NCI-H2107 (cell line): Measurements from ENCODE around the gene MFAP3.
"Not testable (repeated sequence)": the region's sequence is repeated elsewhere in the genome, so short reads cannot be mapped to it uniquely, and the experiment has no call there.

ENCODE experiments used
- DNase-seq: peaks from one replicate; lab custom pipeline; 2025; lab: John Stamatoyannopoulos, UW

The MFAP3 gene

GRCh38 chr5:154053468-154053867 lies 14.7 kb downstream of the MFAP3 start:
- DNase-seq, result no peak

GRCh38 chr5:154055201-154055600 lies 16.4 kb downstream of the MFAP3 start:
- no peak for DNase-seq

GRCh38 chr5:154058055-154059038 lies 19.6 kb downstream of the MFAP3 start:
- DNase-seq, result no peak

GRCh38 chr5:154059039-154059430 lies 20.3 kb downstream of the MFAP3 start:
- DNase-seq, result no peak

- no peak for DNase-seq
Observed at GRCh38 chr5:154059583-154059982, 20.8 kb downstream of the MFAP3 start.

GRCh38 chr5:154060606-154061005 lies 21.8 kb downstream of the MFAP3 start:
- no peak for DNase-seq

- DNase-seq, result no peak
Observed at GRCh38 chr5:154063372-154063771, 24.6 kb downstream of the MFAP3 start.

GRCh38 chr5:154065971-154066370 lies 27.2 kb downstream of the MFAP3 start:
- DNase-seq, result no peak

- not testable (repeated sequence) for DNase-seq
Observed at GRCh38 chr5:154069854-154070253, 31.1 kb downstream of the MFAP3 start.

- DNase-seq, result no peak
Observed at GRCh38 chr5:154071799-154072413, 33.1 kb downstream of the MFAP3 start.

GRCh38 chr5:154072414-154073171 lies 33.8 kb downstream of the MFAP3 start:
- no peak for DNase-seq

GRCh38 chr5:154076240-154076922 lies 37.6 kb downstream of the MFAP3 start:
- no peak for DNase-seq

- DNase-seq, result no peak
Observed at GRCh38 chr5:154077696-154078095, 38.9 kb downstream of the MFAP3 start.

- DNase-seq, result no peak
Observed at GRCh38 chr5:154078272-154078671, 39.5 kb downstream of the MFAP3 start.

GRCh38 chr5:154081246-154081645 lies 42.5 kb downstream of the MFAP3 start:
- no peak for DNase-seq

- DNase-seq, result no peak
Observed at GRCh38 chr5:154084062-154084639, 45.4 kb downstream of the MFAP3 start.

- no peak for DNase-seq
Observed at GRCh38 chr5:154086146-154086545, 47.4 kb downstream of the MFAP3 start.

GRCh38 chr5:154086641-154087040 lies 47.9 kb downstream of the MFAP3 start:
- DNase-seq, result no peak

GRCh38 chr5:154087260-154087659 lies 48.5 kb downstream of the MFAP3 start:
- DNase-seq, result peak; percentile 24

GRCh38 chr5:154088801-154089200 lies 50.0 kb downstream of the MFAP3 start:
- DNase-seq, result no peak

GRCh38 chr5:154090656-154091055 lies 51.9 kb downstream of the MFAP3 start:
- no peak for DNase-seq
